IMR-90 (cell line): ENCODE results near the gene ITGAE.

Source experiments
- FOS ChIP-seq: fragments of 150-350 bp; IDR thresholded peaks from 2 replicates; pipeline ENCODE4 v1.6.1; 2016; ENCODE audit warnings: low read depth, low read length
- MAZ ChIP-seq: IDR thresholded peaks from 2 replicates; pipeline ENCODE4 v1.6.1; 2012; ENCODE audit warnings: low read depth, mild to moderate bottlenecking, low read length, improper control_type of control experiment, moderate library complexity, borderline replicate concordance
- MXI1 ChIP-seq: IDR thresholded peaks from 2 replicates; pipeline ENCODE4 v1.6.1; 2012; ENCODE audit warnings: low read depth, mild to moderate bottlenecking, low read length, moderate library complexity, borderline replicate concordance
- POLR2A ChIP-seq: IDR thresholded peaks from 2 replicates; pipeline ENCODE4 v1.6.1; 2012; ENCODE audit warnings: mild to moderate bottlenecking, low read depth, low read length
- RAD21 ChIP-seq: IDR thresholded peaks from 2 replicates; pipeline ENCODE4 v1.6.1; 2012; ENCODE audit warnings: low read length, improper control_type of control experiment
- RFX5 ChIP-seq: IDR thresholded peaks from 2 replicates; pipeline ENCODE4 v1.8.0; 2012; ENCODE audit warnings: low read depth, mild to moderate bottlenecking, low read length, moderate library complexity
- TF ChIP-seq, protein P1 (sequence below): conservative IDR thresholded peaks from 2 replicates; pipeline ENCODE4 v1.5.1; 2012; ENCODE audit warnings: mild to moderate bottlenecking, low read depth, low read length, improper control_type of control experiment
- TF ChIP-seq, protein P2 (sequence below): fragments of 150-350 bp; IDR thresholded peaks from 2 replicates; pipeline ENCODE4 v1.6.1; 2017; ENCODE audit warnings: mild to moderate bottlenecking, antibody characterized with exemption, low read length, low read depth

DNA sequence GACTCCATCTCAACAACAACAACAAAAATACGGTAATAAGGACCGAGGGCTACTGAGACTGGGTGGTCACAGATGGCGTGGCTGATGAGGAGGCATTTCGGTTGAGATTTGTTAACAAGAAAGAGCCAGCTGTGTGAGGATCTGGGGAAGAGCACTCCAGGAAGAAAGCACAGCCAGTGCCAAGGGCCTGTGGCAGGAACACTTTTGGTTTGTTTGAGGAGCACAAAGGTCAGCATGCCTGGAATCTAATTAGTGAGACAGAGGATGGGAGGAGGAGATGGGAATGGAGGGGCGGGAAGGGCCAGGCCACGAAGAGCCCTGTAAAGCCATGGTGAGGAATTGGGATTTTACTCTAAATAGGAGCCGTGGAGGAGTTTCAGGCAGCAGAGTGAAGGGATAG, 52.4 kb downstream of the ITGAE start:
- TF ChIP-seq, protein P1, sequence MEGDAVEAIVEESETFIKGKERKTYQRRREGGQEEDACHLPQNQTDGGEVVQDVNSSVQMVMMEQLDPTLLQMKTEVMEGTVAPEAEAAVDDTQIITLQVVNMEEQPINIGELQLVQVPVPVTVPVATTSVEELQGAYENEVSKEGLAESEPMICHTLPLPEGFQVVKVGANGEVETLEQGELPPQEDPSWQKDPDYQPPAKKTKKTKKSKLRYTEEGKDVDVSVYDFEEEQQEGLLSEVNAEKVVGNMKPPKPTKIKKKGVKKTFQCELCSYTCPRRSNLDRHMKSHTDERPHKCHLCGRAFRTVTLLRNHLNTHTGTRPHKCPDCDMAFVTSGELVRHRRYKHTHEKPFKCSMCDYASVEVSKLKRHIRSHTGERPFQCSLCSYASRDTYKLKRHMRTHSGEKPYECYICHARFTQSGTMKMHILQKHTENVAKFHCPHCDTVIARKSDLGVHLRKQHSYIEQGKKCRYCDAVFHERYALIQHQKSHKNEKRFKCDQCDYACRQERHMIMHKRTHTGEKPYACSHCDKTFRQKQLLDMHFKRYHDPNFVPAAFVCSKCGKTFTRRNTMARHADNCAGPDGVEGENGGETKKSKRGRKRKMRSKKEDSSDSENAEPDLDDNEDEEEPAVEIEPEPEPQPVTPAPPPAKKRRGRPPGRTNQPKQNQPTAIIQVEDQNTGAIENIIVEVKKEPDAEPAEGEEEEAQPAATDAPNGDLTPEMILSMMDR: no peak
- no peak for TF ChIP-seq MAZ
- TF ChIP-seq POLR2A: no peak
- TF ChIP-seq FOS: no peak
- TF ChIP-seq RAD21: no peak
- no peak for TF ChIP-seq RFX5
- no peak for TF ChIP-seq MXI1
- TF ChIP-seq, protein P2, sequence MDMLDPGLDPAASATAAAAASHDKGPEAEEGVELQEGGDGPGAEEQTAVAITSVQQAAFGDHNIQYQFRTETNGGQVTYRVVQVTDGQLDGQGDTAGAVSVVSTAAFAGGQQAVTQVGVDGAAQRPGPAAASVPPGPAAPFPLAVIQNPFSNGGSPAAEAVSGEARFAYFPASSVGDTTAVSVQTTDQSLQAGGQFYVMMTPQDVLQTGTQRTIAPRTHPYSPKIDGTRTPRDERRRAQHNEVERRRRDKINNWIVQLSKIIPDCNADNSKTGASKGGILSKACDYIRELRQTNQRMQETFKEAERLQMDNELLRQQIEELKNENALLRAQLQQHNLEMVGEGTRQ: no peak
